KMS-11 (cell line): ENCODE measurements around the gene GAS6.

Source experiments
- H2AFZ ChIP-seq: fragments of 200-600 bp; sonication (generic); 2 replicates; pipeline ENCODE4 v1.6.1; 2016; ENCODE audit warnings: antibody characterized with exemption, mixed run types, low read depth
- H3K27ac ChIP-seq: fragments of 200-600 bp; sonication (generic); 2 replicates; pipeline ENCODE4 v1.6.1; 2016; ENCODE audit warnings: mild to moderate bottlenecking, mixed run types
- H3K27me3 ChIP-seq: fragments of 200-600 bp; sonication (generic); 2 replicates; pipeline ENCODE4 v1.6.1; 2017; ENCODE audit warnings: mild to moderate bottlenecking, low read depth, mixed run types, moderate library complexity; ENCODE audit not compliant: insufficient read depth
- H3K36me3 ChIP-seq: fragments of 200-600 bp; sonication (generic); 2 replicates; pipeline ENCODE4 v1.6.1; 2017; ENCODE audit warnings: mild to moderate bottlenecking, mixed run types; ENCODE audit not compliant: insufficient read depth
- H3K4me1 ChIP-seq: fragments of 200-600 bp; sonication (generic); 2 replicates; pipeline ENCODE4 v1.6.1; 2016; ENCODE audit warnings: mild to moderate bottlenecking, low read depth, mixed run types; ENCODE audit not compliant: poor library complexity, severe bottlenecking
- H3K4me2 ChIP-seq: fragments of 200-600 bp; sonication (generic); 2 replicates; pipeline ENCODE4 v1.7.0; 2016; ENCODE audit warnings: mild to moderate bottlenecking, mixed run types
- H3K4me3 ChIP-seq: fragments of 200-600 bp; sonication (generic); IDR thresholded peaks from 2 replicates; pipeline ENCODE4 v1.6.1; 2017; ENCODE audit warnings: low read depth, low read length, mixed read lengths; ENCODE audit not compliant: insufficient read depth
- H3K79me2 ChIP-seq: fragments of 200-600 bp; sonication (generic); 2 replicates; pipeline ENCODE4 v1.6.1; 2016; ENCODE audit warnings: low read depth, mixed run types; ENCODE audit not compliant: insufficient read depth
- H3K9ac ChIP-seq: fragments of 200-600 bp; sonication (generic); 2 replicates; pipeline ENCODE4 v1.6.1; 2016; ENCODE audit warnings: mild to moderate bottlenecking, mixed run types
- H4K20me1 ChIP-seq: fragments of 200-600 bp; sonication (generic); 2 replicates; pipeline ENCODE4 v1.6.1; 2016; ENCODE audit warnings: mild to moderate bottlenecking, mixed run types; ENCODE audit not compliant: insufficient read depth
- TF ChIP-seq, protein P1 (sequence below): fragments of 200-600 bp; sonication (generic); conservative IDR thresholded peaks from 2 replicates; pipeline ENCODE4 v1.6.1; 2017; ENCODE audit warnings: low read depth, mild to moderate bottlenecking, antibody characterized with exemption, low read length, moderate library complexity, mixed read lengths

Gene GAS6

DNA sequence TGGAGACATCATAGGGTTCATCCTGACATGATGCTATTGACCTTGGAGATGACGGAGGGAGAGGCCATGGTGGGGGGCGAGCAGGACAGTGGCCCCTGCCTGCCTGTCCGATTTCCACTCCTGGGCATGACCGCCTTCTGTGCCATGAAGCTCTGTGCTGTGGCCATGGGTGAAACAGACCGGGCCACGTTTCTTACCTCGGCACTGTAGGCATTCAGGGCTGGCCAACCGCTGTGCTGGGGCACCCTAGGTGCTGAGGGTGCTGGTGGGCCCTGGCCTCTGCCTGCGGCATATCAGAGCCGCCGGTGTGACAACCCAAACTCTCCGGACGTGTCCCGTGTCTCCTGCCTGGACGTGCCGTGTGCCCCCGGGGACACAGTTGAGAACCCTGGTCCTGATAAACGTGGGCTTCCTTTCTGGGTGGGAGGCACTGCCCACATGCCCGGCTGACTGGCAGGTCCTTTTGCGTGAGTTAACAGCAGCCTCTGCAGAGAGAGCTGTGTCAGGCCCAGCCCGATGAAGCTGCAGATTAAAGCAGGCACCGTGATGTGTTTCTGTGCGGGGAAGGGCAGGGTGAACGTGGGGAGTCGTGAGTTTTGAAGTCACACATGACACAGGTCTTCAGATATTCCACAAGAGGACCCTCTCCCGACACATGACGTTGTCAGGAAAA, 58.3 kb downstream of the GAS6 start:
- Histone ChIP-seq H3K27ac (no peak overlapping the region), H3K4me3 (no peak overlapping the region), H2AFZ (no peak overlapping the region), H3K9ac (no peak overlapping the region), H3K27me3 (peaks cover 5% of the 10 kb centered on the region; the same call in 1 of the 2 replicates), H3K36me3 (no peaks in the 10 kb centered on the region), H3K4me2 (no peak overlapping the region), H3K79me2 (no peaks in the 10 kb centered on the region), H4K20me1 (no peaks in the 10 kb centered on the region), H3K4me1 (peaks cover 3% of the 10 kb centered on the region)
- TF ChIP-seq, protein P1, sequence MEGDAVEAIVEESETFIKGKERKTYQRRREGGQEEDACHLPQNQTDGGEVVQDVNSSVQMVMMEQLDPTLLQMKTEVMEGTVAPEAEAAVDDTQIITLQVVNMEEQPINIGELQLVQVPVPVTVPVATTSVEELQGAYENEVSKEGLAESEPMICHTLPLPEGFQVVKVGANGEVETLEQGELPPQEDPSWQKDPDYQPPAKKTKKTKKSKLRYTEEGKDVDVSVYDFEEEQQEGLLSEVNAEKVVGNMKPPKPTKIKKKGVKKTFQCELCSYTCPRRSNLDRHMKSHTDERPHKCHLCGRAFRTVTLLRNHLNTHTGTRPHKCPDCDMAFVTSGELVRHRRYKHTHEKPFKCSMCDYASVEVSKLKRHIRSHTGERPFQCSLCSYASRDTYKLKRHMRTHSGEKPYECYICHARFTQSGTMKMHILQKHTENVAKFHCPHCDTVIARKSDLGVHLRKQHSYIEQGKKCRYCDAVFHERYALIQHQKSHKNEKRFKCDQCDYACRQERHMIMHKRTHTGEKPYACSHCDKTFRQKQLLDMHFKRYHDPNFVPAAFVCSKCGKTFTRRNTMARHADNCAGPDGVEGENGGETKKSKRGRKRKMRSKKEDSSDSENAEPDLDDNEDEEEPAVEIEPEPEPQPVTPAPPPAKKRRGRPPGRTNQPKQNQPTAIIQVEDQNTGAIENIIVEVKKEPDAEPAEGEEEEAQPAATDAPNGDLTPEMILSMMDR, result no peak

DNA sequence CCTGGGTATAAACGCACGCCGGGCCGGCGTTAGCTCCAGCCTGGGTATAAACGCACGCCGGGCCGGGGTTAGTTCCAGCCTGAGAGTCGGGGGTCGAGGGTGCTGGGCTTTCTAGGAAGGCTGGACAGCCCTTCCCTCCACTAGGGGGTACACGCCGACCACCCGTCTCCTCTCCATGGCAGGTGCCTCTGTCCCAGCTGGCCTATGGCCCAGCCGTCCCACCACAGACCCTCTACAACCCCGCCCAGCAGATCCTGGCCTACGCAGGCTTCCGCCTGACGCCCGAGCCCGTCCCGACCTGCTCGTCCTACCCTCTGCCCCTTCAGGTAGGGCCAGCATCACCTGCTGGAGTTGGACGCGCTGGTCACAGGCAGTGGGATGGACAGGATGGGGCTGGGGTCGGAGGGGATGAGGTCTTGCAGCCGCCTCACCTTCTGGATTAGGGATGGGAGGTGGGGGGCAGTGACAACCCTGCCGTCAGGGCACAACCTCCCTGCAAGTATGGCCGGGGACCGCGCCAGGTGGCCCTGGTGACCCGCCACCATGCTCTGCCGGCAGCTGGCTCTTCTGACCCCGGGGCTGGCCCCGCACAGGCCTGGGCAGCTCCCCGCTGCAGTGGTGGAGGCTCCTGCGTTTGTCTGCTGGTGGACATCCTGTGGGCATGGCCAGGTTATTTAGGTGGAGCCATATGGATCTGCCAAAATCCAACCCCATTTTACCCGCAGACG, 59.0 kb downstream of the GAS6 start:
- Histone ChIP-seq H4K20me1 (no peaks in the 10 kb centered on the region), H3K9ac (no peak overlapping the region), H3K27ac (no peak overlapping the region), H3K36me3 (no peaks in the 10 kb centered on the region), H2AFZ (no peak overlapping the region), H3K4me2 (no peak overlapping the region), H3K79me2 (no peaks in the 10 kb centered on the region), H3K4me1 (peaks cover under 1% of the 10 kb centered on the region), H3K4me3 (no peak overlapping the region), H3K27me3 (peaks cover 5% of the 10 kb centered on the region; the same call in 1 of the 2 replicates)
- TF ChIP-seq, protein P1, result no peak

DNA sequence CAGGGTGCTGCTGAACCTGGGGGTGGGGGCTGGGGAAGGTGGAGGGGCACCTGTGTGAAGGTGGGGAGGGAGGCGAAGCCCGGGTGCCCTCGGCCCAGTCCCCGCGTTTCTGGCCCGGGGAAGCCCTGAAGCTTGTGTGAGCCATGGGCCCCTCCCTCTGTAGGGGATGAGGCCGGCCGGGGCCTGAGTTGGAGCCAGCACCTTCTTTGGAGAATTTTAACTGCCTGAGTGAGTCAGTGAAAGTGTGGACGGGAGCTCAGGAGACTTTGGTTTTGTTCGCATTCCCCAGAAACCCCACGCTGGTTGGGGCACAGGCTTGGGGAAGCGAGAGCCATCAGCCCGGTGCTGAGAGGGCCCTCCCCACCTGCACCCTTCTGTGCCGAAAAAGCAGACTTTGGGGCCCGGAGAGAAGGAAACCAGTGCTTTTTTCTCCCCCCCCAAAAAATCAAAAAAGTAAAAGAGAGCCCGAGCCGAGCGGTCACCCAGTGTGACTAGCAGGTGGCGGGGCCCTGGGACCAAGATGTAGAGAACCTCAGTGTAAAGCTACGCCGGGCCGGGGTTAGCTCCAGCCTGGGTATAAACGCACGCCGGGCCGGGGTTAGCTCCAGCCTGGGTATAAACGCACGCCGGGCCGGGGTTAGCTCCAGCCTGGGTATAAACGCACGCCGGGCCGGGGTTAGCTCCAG, 59.7 kb downstream of the GAS6 start:
- H3K4me3 ChIP-seq, result no peak overlapping the region

DNA sequence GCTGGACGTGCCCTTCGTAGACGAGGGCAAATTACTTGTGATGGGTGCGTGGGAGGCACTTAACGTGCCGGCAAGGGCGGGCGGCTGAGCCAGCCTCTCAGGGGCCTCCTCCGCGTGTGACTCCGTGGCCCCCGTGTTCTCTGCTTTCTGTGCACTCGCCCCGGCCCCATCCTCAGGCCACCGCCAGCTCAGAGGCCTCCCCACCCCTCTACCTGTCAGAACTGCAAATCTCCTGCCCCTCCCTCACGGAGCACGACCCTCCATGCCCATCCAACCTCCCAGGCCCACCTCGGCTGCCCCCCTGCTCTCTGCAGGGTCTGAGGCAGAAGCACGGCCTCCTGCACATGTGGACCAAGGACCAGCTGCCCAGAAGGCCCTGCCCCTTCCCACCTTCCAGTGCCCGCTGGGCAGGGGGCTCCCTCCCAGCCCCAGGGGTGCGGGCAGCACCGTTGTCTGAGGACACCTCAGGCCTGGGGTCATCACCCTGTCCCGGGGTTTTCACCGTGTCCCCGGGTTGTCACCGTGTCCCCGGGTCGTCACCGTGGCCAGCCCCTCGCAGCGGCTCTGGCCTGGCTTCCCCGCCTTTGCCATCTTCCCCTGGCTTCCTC, 60.4 kb downstream of the GAS6 start:
- Histone ChIP-seq H3K4me1 (no peaks in the 10 kb centered on the region), H3K36me3 (no peaks in the 10 kb centered on the region), H3K4me3 (no peak overlapping the region), H3K27me3 (peaks cover 5% of the 10 kb centered on the region; the same call in 1 of the 2 replicates), H2AFZ (no peak overlapping the region), H4K20me1 (no peaks in the 10 kb centered on the region), H3K27ac (no peak overlapping the region), H3K4me2 (no peak overlapping the region), H3K9ac (no peak overlapping the region), H3K79me2 (no peaks in the 10 kb centered on the region)
- TF ChIP-seq, protein P1, result no peak

More for the DNA sequence above, 59.7 kb downstream of the GAS6 start:
- peaks cover 5% of the 10 kb centered on the region; the same call in 1 of the 2 replicates for H3K27me3 ChIP-seq
- H3K79me2 ChIP-seq, result no peaks in the 10 kb centered on the region
- H3K4me1 ChIP-seq, result no peaks in the 10 kb centered on the region
- no peaks in the 10 kb centered on the region for H3K36me3 ChIP-seq
- no peak overlapping the region for H2AFZ ChIP-seq
- H3K9ac ChIP-seq, result no peak overlapping the region
- H3K27ac ChIP-seq, result no peak overlapping the region
- TF ChIP-seq, protein P1, result no peak
- no peaks in the 10 kb centered on the region for H4K20me1 ChIP-seq
- no peak overlapping the region for H3K4me2 ChIP-seq
